ENCODE results near the gene PLPP3.

Gene PLPP3

DNA sequence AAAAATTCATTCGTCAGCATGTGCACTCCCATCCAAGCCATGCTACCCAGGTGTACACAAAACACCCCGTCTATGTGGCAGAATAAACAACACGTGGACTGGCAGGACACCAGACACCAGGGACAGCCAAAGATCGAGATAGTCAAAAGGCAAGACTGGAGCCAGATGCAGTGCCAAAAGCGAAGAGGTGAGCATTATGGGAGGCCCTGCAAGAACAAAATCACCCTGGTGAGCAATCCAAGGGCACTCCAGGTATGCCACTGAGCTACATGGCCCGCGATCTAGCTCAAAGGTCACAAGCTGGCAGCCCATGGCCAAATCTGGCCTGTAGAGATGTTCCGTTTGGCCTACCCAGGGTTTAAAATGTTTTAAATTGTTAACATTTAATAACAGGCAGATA lies 33.7 kb downstream of the PLPP3 start:
- DNase-seq = no peak

DNA sequence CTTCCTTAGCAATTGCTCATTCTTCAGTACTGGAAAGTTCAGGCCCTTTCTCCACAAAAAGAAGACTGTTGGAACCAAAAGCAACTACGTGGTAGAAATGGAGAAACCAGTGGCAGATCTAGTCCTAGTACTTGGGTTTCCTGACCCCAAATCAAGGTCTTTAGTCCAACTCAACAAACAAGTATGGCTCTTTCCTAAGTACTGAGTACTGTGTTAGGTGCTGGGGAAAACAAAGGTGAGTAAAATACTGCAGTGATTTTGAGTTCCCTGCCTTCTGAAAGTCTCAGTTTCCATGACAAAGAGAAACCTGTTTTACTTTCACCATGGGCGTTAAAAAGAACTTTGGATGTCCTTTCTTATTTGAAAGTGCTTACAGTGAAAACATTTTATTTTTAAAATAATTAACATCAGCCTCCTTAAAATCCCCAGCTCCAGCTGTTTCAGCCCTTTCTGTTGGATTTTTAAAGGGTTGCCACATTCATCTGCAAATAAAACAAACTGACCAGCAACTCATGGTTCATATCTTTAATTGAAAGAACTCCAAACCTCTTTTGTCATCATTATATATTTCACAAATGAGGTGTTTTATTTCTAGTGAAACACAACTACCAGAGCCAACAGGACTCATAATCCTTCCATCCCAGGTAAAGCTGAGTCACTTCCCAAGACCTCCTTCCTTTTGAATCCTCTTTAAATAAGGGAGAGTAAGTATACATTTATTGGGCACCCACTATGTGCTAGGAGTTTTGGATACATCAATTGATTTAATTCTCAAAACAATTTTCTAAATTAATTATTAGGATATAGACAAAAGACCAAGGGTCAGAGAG lies 35.4 kb downstream of the PLPP3 start:
- no peak for DNase-seq

DNA sequence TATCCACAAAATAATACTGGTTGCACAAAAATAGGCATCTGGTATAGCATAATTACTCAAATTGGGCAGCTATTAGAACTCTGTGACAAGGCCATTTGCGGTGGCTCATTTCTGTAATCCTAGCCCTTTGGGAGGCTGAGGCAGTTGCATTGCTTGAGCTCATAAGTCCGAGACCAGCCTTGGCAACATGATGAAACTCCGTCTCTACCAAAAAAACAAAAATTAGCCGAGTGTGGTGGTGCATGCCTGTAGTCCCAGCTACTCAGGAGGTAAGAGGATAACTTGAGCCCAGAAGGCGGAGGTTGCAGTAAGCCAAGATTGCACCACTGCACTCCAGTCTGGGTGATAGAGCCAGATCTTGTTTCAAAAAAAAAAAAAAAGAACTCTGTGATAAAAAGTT lies 36.7 kb downstream of the PLPP3 start:
- no peak for DNase-seq

DNA sequence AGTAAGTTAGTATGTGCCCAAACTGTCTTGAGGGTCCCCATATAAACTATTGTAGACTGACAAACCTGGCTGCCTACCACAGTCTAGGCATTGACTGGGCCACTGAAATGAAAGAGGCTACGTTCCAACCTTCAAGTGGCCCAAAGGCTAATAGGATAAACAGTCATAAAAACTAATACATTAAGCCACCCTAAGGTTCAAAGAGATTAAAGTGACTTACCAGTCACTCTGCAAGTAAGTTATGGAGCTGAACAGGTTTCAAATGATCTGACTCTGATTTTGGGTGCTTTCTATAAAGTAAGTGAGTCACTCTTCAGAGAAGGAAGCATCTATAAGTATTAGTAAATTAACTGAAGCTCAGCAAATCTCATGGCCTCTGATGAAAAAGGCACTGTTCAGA lies 38.0 kb downstream of the PLPP3 start:
- no peak for DNase-seq

DNA sequence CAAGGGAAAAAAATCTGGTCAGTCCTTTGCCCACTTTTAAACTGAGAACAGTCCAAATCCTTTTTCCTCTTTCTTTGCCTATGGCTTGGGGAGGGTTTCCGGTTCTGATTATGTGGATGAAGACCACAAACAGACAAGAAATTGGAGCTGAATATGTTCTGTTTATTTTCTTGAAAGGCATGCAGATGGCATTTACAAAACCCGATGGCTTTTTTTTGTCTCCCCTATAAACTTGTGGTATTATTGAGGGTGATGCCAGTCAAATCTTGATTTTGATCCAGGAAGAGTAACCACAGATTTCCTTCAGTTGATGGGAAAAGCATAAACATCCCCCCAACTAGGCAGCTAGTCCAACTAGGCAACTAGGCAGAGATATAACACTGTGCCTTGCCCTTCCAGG lies 38.9 kb downstream of the PLPP3 start:
- DNase-seq = no peak

DNA sequence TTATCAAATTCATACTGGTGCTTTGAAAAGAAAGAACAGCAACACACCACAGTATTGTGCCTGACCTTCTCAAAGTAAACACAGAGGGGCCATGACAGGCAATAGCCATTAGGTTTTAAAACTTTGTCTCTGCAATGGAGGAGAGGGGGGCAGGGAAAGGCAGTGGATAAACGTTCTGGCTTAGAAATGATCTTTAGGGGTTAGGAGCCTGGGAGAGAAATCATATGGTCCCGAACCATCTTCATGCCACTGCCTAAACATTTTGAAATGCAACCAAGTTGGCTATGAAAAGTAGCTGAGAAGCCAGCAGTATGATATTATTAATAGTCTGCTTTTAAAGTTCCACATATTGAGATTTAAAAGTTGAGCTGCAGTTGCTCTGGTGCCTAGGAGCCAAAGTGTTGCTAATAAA lies 39.8 kb downstream of the PLPP3 start:
- DNase-seq = no peak

DNA sequence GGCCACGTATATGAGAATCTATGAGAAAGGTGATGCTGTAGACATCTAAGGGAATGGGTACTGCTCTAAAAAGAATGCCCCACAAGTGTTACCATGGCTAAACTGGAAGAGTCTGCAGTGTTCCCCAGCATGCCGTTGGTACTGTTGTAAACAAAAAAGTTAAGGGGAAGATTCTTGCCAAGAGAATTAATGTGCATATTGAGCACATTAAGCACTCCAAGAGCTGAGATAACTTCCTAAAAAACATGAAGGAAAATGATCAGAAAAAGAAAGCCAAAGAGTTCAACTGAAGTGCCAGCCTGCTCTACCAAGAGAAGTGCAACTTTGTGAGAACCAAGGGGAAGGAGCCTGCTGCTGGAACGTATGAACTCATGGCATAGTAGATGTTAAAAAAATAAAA lies 40.8 kb downstream of the PLPP3 start:
- DNase-seq = no peak

DNA sequence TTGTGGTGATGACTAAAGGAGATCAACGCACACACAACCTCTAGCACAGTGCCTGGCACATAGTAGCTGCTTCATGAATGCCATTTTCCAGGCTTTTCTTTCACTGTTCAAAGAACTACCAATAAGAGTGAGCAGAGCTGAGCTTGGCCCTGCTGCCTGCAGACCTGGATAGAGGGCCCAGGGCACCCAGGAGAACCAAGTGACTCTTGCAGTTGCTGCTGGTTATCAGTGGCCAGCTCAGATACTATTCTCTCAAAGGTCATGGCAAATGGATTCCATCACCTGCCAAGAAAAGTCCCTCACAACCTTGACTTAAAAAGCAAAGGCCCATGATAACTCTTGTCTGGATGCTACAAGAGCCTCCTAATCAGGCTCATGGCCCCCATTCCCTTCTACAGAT lies 41.7 kb downstream of the PLPP3 start:
- DNase-seq = no peak

DNA sequence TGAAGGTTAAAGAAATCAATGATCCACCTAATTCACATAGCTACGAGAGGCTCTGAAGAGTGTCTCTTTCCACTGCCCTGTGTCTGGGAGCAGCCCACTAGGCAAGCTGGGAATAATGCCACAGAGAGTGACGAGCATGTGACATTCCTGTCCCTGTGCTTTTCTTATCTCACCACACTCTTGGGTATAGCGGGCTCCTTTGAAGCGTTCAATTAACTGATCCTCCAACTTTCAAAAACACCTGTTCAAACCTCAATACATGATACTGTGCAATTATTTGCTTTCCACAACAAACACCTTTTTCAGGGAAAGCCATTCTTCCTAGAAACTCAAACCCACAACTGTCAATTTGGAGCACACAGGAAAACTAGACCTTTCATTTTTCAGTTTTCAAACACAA lies 43.4 kb downstream of the PLPP3 start:
- DNase-seq = no peak

DNA sequence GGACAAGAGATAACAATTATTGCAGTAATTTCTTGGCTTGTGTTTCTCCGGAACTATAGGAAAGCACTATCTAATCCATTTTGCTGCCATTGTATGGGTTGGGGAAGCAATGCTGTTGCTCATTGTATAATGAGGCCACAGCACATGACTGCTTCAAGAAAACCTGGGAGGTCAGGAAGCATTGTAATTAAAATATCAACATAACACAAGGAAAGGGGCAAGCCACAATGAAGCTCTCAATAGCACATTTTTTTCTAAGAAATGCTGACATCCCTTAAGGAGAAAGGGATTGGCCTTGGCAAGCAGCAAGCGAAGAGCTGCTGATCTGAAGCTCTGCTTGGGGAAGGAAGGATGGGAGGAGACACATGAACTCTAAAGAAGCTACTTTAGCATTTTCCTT lies 44.0 kb downstream of the PLPP3 start:
- DNase-seq = no peak

DNA sequence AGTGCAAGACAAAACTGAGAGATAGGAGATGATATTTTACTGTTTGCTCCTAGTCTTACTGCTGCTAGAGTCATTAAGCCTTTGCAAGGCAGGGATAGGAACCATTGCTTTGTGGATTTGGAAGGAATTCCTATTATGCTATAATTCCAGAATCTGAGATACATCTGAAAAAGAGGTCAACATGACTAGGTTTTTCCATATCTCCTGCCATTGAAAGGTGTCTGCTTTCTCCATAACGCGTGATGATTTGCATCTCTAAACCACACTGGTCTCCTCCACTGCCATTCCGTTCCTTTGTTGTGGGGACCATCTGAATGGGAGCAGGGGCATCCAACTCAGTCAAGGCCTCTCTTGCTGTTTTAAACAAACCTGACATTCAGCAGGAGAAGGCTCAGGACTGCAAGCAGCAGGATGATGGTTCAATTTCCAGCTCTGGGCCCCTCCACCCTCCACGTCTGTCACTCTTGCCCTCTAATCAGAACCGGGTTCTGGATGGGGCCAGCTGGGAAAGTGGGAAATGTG lies 45.2 kb downstream of the PLPP3 start:
- DNase-seq = no peak

DNA sequence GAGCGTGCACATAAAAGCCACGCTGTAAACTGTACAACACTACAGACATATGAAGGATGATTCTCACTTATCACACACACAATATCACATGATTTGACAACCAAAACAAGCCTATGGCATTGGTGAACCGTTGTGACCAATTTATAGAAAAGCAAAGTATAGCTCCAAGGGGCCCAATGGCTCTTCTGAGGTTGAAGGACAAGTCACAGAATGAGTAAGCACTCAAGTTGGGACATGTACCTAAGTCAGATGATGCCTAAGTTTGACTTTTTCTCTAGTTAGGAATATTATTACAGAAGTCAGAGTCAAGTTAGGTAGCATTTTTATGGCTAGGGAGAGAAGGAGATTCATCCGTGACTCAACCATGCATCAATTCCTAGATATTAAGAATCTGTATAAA lies 45.7 kb downstream of the PLPP3 start:
- no peak for DNase-seq

DNA sequence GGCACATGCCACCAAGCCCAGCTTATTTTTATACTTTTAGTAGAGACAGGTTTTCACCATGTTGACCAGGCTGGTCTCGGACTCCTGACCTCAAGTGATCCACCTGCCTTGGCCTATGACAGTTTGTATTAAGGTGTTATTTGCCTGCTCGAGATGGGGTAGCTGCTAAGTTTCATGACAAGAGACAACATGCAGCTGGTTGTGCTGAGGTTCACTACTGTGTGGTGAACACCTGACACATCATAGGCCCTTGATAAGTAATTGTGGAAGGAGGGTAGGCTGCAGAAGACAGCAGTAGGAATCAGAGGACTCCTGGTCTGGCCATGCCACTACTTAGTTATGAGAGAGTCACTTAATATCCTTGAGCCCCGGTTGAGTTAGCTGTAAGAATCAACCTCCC lies 46.2 kb downstream of the PLPP3 start:
- DNase-seq = no peak

DNA sequence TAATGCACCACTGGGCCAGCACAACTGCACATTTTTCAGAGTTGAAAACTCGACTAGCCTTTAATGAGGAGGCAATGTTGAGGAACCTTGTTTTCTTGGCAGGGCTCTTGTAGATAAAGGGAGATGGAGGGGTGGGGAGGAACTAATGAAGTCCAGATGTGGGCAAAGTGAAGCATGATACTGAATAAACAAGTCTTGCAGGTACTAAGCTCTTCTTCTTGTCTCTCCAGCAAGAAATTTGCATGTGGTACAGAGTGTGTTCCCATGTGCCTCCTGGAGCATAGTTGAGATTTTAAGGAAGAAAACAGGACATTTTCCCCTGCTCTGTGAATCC lies 47.0 kb downstream of the PLPP3 start:
- DNase-seq = no peak

DNA sequence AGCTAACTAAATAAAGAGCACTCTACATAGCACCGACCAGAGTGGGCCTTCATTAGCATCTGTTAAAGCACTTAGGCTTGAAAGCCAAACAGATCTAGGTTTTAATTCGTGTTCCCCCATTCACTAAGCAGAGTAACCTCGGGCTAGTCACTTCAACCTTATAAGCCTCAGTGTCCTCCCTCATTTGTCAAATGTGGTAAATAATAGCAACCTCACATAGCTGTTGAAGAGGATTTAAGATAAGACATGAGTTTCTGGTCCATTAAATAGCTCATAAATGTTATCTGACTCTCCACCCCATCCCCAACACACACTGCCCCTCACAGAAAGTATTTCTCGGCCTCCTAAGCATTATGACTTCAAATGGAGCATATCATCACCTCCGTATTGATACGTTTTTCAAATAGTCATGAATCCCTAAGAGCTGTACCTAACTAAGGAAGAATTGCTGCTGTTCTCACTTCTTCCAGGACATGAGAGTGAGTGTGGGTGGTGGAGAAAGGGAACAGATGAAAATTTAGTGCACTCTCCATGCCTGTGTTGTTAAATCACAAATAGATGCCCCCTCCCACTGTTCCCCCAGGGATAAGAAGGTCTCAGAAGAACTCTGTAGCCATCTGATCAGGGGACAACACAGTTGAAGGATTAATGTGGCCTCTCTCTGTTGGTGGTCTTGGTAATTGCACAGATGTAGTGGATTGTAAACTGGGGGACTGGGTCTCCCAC lies 47.6 kb downstream of the PLPP3 start:
- DNase-seq = no peak

DNA sequence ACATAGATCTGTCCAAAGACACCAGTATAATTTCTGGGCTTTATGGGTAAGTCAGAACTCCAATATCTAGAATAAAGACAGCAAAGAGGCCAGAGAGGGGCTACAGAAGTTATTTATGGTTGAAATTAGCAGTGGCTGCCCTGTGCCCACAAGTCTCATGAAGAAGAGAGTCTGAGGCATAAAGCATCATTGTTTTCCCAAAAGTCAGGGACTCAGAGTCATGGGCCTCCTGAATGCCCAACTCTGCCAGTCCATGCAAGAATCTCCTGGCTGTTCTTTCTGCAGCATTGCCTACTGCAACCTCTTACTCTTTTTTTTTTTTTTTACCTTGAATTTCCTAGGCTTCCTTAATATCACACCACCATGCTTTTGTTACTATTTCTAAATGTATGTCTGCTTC lies 49.6 kb downstream of the PLPP3 start:
- no peak for DNase-seq

DNA sequence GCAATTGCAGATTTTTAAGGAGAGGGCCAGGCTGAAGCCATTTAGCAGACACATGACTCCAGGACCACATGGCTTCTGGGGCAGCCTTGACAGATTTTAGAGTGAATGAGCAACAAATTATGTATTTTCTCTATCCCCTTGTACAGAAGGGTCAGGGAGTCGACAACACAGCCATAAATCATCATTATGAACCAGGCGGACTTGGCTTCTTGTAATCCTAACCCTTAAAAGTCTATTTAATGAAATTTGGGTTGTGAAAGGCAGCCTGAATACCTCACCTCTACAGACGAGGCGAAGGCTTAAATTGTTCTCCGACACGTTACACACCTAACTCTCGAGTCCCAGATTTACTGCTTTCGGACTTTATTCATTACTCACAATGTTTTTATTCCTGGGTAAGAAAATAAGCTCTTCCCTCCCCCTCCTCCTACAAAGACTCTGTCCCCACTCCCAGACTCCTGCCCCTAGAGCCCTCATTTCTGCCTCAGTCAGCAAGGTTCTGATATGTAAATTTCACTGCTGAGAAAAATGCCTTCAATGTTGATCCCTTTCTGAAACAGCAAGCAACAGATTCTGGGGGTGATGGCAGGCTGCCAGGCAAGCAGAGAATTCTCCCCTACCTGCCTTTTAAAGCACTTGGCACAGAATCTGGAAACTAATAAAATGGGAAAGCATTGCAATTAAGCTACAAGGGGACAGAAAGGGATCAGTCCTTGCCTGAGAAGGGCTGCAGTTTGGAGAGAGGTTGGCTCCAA lies 51.6 kb downstream of the PLPP3 start:
- no peak for DNase-seq

DNA sequence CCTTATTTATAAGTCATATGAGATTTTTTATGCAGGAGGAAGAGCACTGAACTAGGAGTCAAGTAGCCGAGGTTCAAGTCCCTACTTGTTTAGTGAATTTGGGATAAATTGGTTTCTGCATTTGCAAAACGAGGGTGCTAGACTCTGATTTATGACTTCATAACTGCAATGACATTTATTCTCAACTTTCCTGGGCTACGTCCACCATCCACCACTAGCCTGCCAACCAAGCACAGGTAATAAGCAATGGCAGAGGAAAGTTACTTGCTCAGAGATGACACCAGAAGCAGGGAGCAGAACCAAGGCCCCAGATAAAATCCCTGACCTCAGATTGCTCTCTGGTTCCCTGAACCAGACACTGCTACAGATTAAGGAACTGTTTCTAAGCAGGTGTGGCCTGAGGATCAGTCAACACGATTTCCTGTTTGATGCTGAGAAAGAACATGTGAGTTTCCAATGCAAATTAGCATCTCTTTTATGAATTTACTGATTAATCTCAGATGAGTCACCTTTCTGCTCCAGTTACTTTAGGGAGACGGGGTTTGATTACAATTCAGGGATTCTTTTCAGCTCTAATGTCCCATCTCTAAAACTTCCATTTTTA lies 52.7 kb downstream of the PLPP3 start:
- DNase-seq = no peak

DNA sequence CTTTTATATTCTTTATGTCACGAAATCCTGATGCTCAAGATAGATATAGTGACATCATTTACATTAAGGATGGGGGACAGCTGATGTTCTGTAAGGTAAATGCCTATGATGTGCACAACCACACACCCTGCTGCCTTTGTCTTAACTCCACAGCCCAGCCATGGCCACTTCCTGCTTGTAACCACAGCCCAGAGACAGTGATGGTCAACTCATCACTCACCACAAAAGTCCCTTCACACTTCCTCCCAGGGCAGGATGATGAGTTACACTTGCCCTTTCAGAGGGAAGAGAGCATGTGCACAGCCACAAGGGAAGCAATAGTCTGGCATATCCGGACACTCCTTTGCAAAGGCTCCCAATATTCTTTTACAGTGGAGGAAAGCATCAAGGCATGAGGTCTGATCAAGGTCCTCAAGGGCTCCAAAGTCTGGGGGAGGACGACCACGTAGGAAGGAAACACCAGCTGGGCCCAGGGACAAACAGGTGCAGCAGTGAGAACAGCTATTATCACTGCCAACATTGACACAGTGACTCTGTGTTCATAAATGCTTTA lies 53.8 kb downstream of the PLPP3 start:
- no peak for DNase-seq

DNA sequence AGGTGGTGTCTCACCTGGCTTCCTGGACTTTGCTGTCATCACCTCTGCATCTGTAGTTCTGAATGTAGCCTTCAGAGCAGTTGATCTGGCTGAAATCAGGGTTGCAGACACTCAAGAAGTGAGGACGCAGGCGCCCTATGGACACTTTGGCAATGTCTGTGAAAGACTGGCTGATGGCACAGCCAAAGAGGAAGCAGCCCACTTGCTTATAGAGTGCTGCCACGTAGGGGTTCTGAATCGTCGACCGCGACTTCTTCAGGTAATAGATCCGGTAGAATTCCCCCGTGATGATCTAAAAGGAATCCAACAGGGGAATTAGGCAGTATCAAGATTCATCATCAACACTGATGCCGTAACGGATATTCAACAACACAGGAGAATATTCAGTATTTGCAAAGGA lies 55.1 kb downstream of the PLPP3 start:
- no peak for DNase-seq

DNA sequence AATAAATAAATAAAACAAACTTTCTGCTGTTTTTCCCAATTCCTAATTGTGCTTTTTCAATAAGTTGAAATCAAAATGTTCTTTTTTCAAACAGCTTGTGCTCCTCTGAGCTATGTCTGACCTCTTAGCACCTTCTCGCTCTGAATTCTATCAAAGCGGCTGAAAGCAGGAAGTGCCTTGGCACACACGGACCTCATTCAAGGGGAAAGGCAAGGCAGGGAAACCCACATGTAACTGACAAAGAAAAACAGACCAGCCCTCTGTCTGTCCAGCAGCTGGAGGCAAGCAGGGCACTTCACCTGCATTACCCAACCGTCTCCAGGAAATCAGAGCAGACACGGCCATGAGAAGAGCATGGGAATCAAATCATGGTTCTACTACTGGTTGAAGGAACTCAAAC lies 56.7 kb downstream of the PLPP3 start:
- no peak for DNase-seq

DNA sequence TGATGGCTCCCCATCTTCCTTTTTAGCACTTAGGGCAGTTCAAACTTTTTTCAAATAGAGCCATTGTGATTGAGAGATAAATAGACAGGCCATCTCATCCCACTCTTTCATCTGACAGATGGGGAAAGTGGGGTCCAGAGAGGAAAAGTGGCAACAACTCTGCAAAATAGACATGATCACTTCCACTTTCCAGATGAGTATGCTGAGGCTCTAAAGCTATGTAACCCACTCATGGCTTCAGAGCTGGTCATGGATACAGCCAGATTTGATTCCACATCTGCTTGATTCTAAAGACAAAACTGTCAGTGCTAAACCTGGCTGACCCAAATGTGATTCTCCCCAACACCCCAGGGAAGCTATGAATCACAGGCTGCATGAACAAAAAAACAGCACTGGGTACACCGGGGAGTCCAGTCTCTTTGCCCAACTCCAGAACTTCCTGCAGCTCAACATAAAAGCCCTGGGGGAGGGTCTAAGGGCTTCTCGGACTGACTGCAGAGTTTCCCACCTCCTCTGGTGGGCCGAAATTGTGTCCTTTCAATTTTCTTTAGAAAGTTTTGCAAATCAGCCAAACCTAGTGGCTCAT lies 59.3 kb downstream of the PLPP3 start:
- DNase-seq = no peak

Data from stimulated activated naive CD4-positive, alpha-beta T cell (primary cell).